ENCODE measurements around the gene HERPUD1.

GRCh38 chr16:56912746-56913708, 18.9 kb upstream of the HERPUD1 start:
- TF ChIP-seq CTCF (IDR thresholded peaks at IDR 0.05; ENCODE audit: borderline replicate concordance, extremely low read depth, low read length, poor library complexity, severe bottlenecking) (no peak), EZH2 (IDR thresholded peaks at IDR 0.05; ENCODE audit: borderline replicate concordance, low read depth, low read length, severe bottlenecking) (no peak)
